ENCODE measurements around the gene ZNF473.
"Not testable (repeated sequence)": the region's sequence is repeated elsewhere in the genome, so short reads cannot be mapped to it uniquely, and the experiment has no call there.

The ZNF473 gene

DNA sequence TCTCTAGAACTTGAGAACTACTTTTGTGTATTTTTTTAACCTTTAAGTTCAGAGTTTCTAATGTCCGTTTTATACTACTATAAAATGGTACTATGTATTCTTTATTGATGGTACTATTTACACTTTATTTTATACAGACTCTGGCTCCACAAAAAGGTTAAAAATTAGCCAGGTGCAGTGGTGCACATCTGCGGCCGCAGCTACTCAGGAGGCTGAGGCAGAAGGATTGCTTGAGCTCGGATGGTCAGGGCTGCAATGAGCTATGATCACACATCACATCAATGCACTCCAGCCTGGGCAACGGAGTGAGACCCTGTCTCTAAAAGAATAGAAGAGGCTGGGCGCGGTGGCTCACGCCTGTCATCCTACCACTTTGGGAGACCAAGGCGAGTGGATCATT, 66.0 kb downstream of the ZNF473 start:
- H3K4me3 Mint-ChIP-seq, H3K9me3 Mint-ChIP-seq, H3K36me3 Mint-ChIP-seq, H3K27ac Mint-ChIP-seq, H3K4me1 Mint-ChIP-seq, ATAC-seq, H3K27me3 Mint-ChIP-seq: not testable (repeated sequence)

DNA sequence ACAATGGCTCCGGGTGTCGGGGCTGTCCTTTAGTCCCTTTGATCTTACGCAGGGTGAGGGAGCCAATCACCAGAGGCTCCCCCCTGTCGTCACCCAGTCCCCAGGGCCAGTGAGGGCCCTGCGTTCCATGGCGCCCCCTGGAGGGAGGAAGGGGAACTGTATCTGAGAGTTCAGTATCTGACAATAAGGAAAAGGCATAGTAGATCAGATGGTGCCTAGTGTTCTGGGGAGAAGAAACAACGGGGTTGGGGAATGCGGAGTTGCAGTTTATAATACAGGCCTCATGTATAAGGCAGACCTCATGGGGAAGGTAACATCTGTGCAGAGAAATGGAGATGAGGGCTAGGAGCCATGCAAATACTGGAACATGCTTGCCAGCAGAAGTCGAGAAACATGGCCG, 66.8 kb downstream of the ZNF473 start:
- not testable (repeated sequence) for H3K4me1 Mint-ChIP-seq, H3K27me3 Mint-ChIP-seq, H3K9me3 Mint-ChIP-seq, H3K36me3 Mint-ChIP-seq, ATAC-seq, H3K27ac Mint-ChIP-seq, H3K4me3 Mint-ChIP-seq

DNA sequence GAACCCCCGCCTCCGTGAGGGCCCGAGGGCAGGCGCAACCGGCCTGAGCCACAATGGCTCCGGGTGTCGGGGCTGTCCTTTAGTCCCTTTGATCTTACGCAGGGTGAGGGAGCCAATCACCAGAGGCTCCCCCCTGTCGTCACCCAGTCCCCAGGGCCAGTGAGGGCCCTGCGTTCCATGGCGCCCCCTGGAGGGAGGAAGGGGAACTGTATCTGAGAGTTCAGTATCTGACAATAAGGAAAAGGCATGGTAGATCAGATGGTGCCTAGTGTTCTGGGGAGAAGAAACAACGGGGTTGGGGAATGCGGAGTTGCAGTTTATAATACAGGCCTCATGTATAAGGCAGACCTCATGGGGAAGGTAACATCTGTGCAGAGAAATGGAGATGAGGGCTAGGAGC, 72.1 kb downstream of the ZNF473 start:
- not testable (repeated sequence) for H3K9me3 Mint-ChIP-seq, H3K36me3 Mint-ChIP-seq, H3K27me3 Mint-ChIP-seq, H3K4me3 Mint-ChIP-seq, H3K27ac Mint-ChIP-seq, H3K4me1 Mint-ChIP-seq, ATAC-seq

DNA sequence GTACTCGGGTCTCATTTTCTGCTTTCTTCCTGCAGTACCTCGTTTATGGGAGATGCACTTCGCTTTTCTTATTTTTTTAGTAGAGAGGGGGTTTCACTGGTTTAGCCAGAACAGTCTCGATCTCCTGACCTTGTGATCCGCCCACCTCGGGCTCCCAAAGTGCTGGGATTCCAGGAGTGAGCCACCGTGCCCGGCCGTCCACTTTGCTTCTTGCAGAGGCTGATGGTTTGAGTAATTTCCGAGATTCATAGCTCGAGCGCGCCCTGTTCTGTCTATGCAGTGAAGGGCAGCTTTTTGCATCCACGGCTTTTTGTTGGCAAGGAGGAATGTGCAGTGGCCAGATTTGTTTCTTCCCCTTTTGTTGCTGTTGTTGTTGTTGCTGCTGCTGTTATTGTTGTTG, 73.1 kb downstream of the ZNF473 start:
- not testable (repeated sequence) for H3K36me3 Mint-ChIP-seq, ATAC-seq, H3K9me3 Mint-ChIP-seq, H3K4me1 Mint-ChIP-seq, H3K27me3 Mint-ChIP-seq, H3K4me3 Mint-ChIP-seq, H3K27ac Mint-ChIP-seq

DNA sequence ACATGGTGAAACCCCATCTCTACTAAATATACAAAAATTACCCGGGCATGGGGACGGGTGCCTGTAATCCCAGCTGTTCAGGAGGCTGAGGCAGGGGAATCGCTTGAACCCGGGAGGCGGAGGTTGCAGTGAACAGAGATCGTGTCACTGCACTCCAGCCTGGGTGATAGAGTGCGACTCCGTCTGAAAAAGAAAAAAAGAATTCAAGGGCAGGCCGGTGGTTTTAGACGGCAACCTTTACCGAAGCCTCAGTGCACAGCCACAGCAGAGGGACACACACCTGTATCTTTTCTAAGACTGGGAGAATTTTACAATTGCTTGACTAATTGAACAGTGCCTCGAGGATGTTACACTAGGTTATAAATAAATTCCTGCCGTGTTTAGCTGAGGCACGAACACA, 73.9 kb downstream of the ZNF473 start:
- not testable (repeated sequence) for H3K36me3 Mint-ChIP-seq, H3K4me1 Mint-ChIP-seq, ATAC-seq

DNA sequence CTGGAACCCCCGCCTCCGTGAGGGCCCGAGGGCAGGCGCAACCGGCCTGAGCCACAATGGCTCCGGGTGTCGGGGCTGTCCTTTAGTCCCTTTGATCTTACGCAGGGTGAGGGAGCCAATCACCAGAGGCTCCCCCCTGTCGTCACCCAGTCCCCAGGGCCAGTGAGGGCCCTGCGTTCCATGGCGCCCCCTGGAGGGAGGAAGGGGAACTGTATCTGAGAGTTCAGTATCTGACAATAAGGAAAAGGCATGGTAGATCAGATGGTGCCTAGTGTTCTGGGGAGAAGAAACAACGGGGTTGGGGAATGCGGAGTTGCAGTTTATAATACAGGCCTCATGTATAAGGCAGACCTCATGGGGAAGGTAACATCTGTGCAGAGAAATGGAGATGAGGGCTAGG, 75.1 kb downstream of the ZNF473 start:
- not testable (repeated sequence) for H3K9me3 Mint-ChIP-seq, ATAC-seq, H3K4me3 Mint-ChIP-seq, H3K27me3 Mint-ChIP-seq, H3K36me3 Mint-ChIP-seq, H3K4me1 Mint-ChIP-seq, H3K27ac Mint-ChIP-seq

More for the DNA sequence above, 73.9 kb downstream of the ZNF473 start:
- not testable (repeated sequence) for H3K4me3 Mint-ChIP-seq, H3K27me3 Mint-ChIP-seq, H3K9me3 Mint-ChIP-seq, H3K27ac Mint-ChIP-seq

Data from stimulated activated memory B cell treated with anti-CD40 and anti-IgM and Interleukin-4, amounts not matched to agents 10 μg/mL and 1 μg/mL and 100 μg/mL, for 72 hours (primary cell).